Osteoblast (primary cell): Measurements from ENCODE around the gene CCNI2. TPM values are rescaled to one million over a fixed set of nuclear protein-coding genes. Genes with fewer than 3 reads are reported as not detected.
A peak's percentile ranks its signal among the peaks of the same experiment; 100 is the strongest.
"Not testable (repeated sequence)": the region's sequence is repeated elsewhere in the genome, so short reads cannot be mapped to it uniquely, and the experiment has no call there.

Experiments used
- DNase-seq: peaks from one replicate; pipeline ENCODE4 v3.0.0; 2011; ENCODE audit warnings: low spot score, mixed read lengths; ENCODE audit not compliant: insufficient read length; ENCODE audit errors: missing footprints
- H2AFZ ChIP-seq: 2 replicates; pipeline ENCODE4 v1.6.0; 2011; ENCODE audit warnings: mild to moderate bottlenecking, low read length
- H3K27ac ChIP-seq: 2 replicates; pipeline ENCODE4 v1.5.1; 2011; ENCODE audit warnings: mild to moderate bottlenecking, low read depth, low read length, moderate library complexity
- H3K27me3 ChIP-seq: 2 replicates; pipeline ENCODE4 v1.6.0; 2012; ENCODE audit warnings: mild to moderate bottlenecking, control low read depth, inconsistent platforms, low read length, moderate library complexity; ENCODE audit not compliant: insufficient read depth
- H3K36me3 ChIP-seq: 2 replicates; pipeline ENCODE4 v1.5.1; 2011; ENCODE audit warnings: mild to moderate bottlenecking, low read length, control low read depth, moderate library complexity; ENCODE audit not compliant: insufficient read depth
- H3K4me1 ChIP-seq: 2 replicates; pipeline ENCODE4 v1.5.1; 2011; ENCODE audit warnings: mild to moderate bottlenecking, low read length, control low read depth, moderate library complexity; ENCODE audit not compliant: insufficient read depth
- H3K4me2 ChIP-seq: 2 replicates; pipeline ENCODE4 v1.6.0; 2011; ENCODE audit warnings: mild to moderate bottlenecking, low read length; ENCODE audit not compliant: insufficient read depth
- H3K4me3 ChIP-seq: fragments of 200-600 bp; sonication (generic); 3 replicates; pipeline ENCODE4 v1.5.1; 2012; ENCODE audit warnings: mild to moderate bottlenecking, low read length, inconsistent platforms; ENCODE audit not compliant: insufficient read depth
- H3K79me2 ChIP-seq: 2 replicates; pipeline ENCODE4 v1.6.0; 2012; ENCODE audit warnings: mild to moderate bottlenecking, low read length, control low read depth, inconsistent platforms; ENCODE audit not compliant: insufficient read depth
- H3K9me3 ChIP-seq: 2 replicates; pipeline ENCODE4 v1.5.1; 2011; ENCODE audit warnings: low read depth, low read length, control low read depth
- H4K20me1 ChIP-seq: 2 replicates; pipeline ENCODE4 v1.6.0; 2012; ENCODE audit warnings: mild to moderate bottlenecking, low read length, control low read depth; ENCODE audit not compliant: insufficient read depth
- total RNA-seq: library from RNA; depleted of rRNA; stranded (reverse); fragments of >200 nt; gene quantifications from 2 replicates; pipeline ENCODE4 v1.2.3, GENCODE V29; 2012
- TF ChIP-seq, protein P1 (sequence below): IDR thresholded peaks from 2 replicates; pipeline ENCODE4 v1.5.1; 2011; ENCODE audit warnings: mild to moderate bottlenecking, low read depth, low read length, moderate library complexity; ENCODE audit errors: extremely low read depth

Gene CCNI2
- total RNA-seq, 1 donor = not detected

DNA sequence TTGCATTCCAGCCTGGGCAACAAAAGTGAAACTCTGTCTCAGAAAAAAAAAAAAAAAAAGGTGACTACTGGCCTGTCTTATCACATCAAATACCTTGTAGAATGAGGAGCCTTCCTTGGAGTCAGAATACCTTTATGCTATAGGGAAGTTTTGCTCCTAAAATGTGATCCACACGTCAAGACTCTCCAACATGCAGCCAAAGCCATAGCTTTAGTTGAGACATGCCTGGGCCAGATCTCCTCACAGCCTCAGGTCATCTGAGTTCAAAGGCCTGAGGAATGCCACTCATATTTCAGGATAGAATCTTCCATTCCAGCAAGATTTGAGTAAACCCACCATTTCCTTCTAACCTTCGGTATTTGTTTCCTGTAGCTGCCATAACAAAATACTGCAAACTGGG lies 52.2 kb downstream of the CCNI2 start:
- DNase-seq = no peak
- no peak overlapping the region for H3K4me2 ChIP-seq
- H3K27ac ChIP-seq = no peak overlapping the region
- H2AFZ ChIP-seq = no peak overlapping the region
- no peaks in the 10 kb centered on the region for H3K9me3 ChIP-seq
- no peaks in the 10 kb centered on the region for H3K36me3 ChIP-seq
- no peak overlapping the region for H3K4me3 ChIP-seq
- H3K4me1 ChIP-seq = no peaks in the 10 kb centered on the region
- H3K79me2 ChIP-seq = no peaks in the 10 kb centered on the region
- peaks cover 26% of the 10 kb centered on the region for H3K27me3 ChIP-seq
- H4K20me1 ChIP-seq = no peaks in the 10 kb centered on the region
- TF ChIP-seq, protein P1, sequence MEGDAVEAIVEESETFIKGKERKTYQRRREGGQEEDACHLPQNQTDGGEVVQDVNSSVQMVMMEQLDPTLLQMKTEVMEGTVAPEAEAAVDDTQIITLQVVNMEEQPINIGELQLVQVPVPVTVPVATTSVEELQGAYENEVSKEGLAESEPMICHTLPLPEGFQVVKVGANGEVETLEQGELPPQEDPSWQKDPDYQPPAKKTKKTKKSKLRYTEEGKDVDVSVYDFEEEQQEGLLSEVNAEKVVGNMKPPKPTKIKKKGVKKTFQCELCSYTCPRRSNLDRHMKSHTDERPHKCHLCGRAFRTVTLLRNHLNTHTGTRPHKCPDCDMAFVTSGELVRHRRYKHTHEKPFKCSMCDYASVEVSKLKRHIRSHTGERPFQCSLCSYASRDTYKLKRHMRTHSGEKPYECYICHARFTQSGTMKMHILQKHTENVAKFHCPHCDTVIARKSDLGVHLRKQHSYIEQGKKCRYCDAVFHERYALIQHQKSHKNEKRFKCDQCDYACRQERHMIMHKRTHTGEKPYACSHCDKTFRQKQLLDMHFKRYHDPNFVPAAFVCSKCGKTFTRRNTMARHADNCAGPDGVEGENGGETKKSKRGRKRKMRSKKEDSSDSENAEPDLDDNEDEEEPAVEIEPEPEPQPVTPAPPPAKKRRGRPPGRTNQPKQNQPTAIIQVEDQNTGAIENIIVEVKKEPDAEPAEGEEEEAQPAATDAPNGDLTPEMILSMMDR = no peak

DNA sequence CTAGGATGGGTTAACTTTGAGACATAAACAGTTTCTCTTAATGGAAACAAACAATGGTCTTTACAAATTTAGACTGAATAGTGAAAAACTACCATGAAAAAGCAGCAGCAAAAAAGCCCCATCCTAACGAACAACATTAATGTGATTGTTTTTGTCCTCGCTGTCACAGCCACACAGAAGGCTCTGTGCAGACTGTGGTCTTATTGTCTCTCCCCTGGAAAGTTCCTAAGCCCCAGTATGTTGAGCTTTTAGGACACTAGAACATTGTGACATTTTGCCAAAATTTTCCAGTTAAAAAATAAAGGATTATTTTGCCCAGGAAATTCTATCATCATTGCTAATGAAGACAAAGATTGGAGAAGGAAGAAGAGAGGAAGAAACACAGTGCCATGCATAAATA lies 53.3 kb downstream of the CCNI2 start:
- no peak overlapping the region for H3K4me2 ChIP-seq
- H3K9me3 ChIP-seq = no peaks in the 10 kb centered on the region
- H3K4me3 ChIP-seq = no peak overlapping the region
- no peaks in the 10 kb centered on the region for H3K4me1 ChIP-seq
- H3K79me2 ChIP-seq = no peaks in the 10 kb centered on the region
- H2AFZ ChIP-seq = no peak overlapping the region
- H3K27ac ChIP-seq = no peak overlapping the region
- H4K20me1 ChIP-seq = no peaks in the 10 kb centered on the region
- no peaks in the 10 kb centered on the region for H3K36me3 ChIP-seq
- H3K27me3 ChIP-seq = peaks cover 26% of the 10 kb centered on the region
- DNase-seq = no peak
- TF ChIP-seq, protein P1 = no peak

DNA sequence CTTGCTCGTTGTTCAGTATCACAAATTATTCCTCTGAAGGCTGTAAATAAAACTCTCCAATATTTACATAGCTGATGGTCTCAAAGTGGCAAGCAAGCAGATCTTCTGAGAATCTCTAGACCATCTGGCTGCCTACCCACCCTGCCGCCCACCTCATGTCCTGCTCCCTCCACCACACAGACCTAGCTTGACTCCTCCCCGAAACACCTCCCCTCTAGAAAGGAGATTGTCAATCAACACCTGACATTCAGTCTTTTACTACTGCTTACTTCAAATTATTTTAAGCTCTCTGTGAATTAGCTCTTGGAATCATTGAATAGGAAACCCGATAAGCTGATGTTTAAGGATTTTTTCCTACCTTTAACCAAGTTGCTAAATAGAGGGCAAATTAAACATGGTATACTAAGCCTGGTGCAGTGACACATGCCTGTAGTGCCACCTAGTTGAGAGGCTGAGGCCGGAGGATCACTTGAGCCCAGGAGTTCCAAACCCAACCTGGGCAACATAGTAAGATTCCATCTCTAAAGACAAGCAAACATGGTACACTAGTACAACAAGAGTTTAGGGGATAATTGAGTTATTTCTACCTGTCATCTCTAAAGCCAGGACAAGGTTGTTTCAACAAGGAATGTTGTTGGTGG lies 54.9 kb downstream of the CCNI2 start:
- H4K20me1 ChIP-seq = no peaks in the 10 kb centered on the region
- H3K27ac ChIP-seq = no peak overlapping the region
- no peak overlapping the region for H3K4me2 ChIP-seq
- no peaks in the 10 kb centered on the region for H3K79me2 ChIP-seq
- no peaks in the 10 kb centered on the region for H3K9me3 ChIP-seq
- no peaks in the 10 kb centered on the region for H3K4me1 ChIP-seq
- H3K4me3 ChIP-seq = no peak overlapping the region
- TF ChIP-seq, protein P1 = peak; percentile 30
- H3K36me3 ChIP-seq = no peaks in the 10 kb centered on the region
- H2AFZ ChIP-seq = no peak overlapping the region
- H3K27me3 ChIP-seq = peaks cover 26% of the 10 kb centered on the region
- no peak for DNase-seq

DNA sequence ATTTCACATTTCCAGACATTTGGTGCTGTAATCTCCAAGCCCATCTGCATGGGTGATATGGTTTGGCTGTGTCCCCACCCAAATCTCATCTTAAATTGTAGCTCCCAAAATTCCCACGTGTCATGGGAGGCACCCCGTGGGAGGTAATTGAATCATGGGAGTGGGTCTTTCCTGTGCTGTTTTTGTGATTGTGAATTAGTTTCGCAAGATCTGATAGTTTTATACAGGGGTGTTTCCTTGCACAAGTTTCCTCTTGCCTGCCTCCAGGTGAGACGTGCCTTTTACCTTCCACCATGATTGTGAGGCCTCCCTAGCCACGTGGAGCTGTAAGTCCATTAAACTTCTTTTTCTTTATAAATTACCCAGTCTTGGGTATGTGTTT lies 55.5 kb downstream of the CCNI2 start:
- H3K4me1 ChIP-seq, H3K4me2 ChIP-seq, H2AFZ ChIP-seq, H3K79me2 ChIP-seq, H3K4me3 ChIP-seq, H3K9me3 ChIP-seq, H4K20me1 ChIP-seq, DNase-seq, H3K27ac ChIP-seq, H3K36me3 ChIP-seq: not testable (repeated sequence)
- H3K27me3 ChIP-seq = peaks cover 26% of the 10 kb centered on the region

Other genes with a start within 250 kb of the CCNI2 start
- gene IL5, start 203.9 kb upstream of the CCNI2 start, total RNA-seq = not detected in 2 replicates
- 39.4 and 47.7 TPM in 2 replicates for gene RAD50, start 190.4 kb upstream of the CCNI2 start, total RNA-seq
- under 0.01 TPM in 1 of 2 replicates, not detected in the other for gene IL13, start 89.3 kb upstream of the CCNI2 start, total RNA-seq
- gene IL4, start 73.4 kb upstream of the CCNI2 start, total RNA-seq = not detected in 2 replicates
- gene KIF3A, start 9.9 kb upstream of the CCNI2 start, total RNA-seq = 8.5 and 12.7 TPM in 2 replicates
- 32.1 and 33.7 TPM in 2 replicates for gene SEPTIN8, start 29.8 kb downstream of the CCNI2 start, total RNA-seq
- under 0.01 and 0.29 TPM in 2 replicates for gene SOWAHA, start 65.9 kb downstream of the CCNI2 start, total RNA-seq
- 4.7 and 6.2 TPM in 2 replicates for gene SHROOM1, start 83.2 kb downstream of the CCNI2 start, total RNA-seq
- gene GDF9, start 119.0 kb downstream of the CCNI2 start, total RNA-seq = 0.29 and 0.36 TPM in 2 replicates
- gene UQCRQ, start 119.2 kb downstream of the CCNI2 start, total RNA-seq = 76.0 and 94.6 TPM in 2 replicates
- gene LEAP2, start 126.2 kb downstream of the CCNI2 start, total RNA-seq = under 0.01 and 0.29 TPM in 2 replicates
- 79.0 and 83.2 TPM in 2 replicates for gene AFF4, start 216.2 kb downstream of the CCNI2 start, total RNA-seq